MM.1S (cell line): Measurements from ENCODE around the gene ENOSF1.

ENCODE experiments used
- CTCF ChIP-seq: fragments of 300-600 bp; sonication (generic); IDR thresholded peaks from 2 replicates; pipeline ENCODE4 v1.5.1; 2016; ENCODE audit warnings: antibody characterized with exemption, low read length, mixed read lengths
- EZH2 ChIP-seq: fragments of 300-600 bp; sonication (generic); optimal IDR thresholded peaks from 2 replicates; pipeline ENCODE3; 2017; ENCODE audit warnings: low read depth, mild to moderate bottlenecking, antibody characterized with exemption, low read length, mixed read lengths
- EZH2phosphoT487 ChIP-seq: fragments of 300-600 bp; sonication (generic); IDR thresholded peaks from 2 replicates; pipeline ENCODE4 v1.6.1; 2018; ENCODE audit warnings: antibody characterized with exemption, low read length

- no peak for TF ChIP-seq EZH2
- TF ChIP-seq CTCF: no peak
- TF ChIP-seq EZH2phosphoT487: no peak
These were observed 25.9 kb downstream of the ENOSF1 start for GRCh38 chr18:686339-687111.
